ENCODE measurements around the gene HOXC9.
A peak's percentile ranks its signal among the peaks of the same experiment; 100 is the strongest.

HOXC9 gene

DNA sequence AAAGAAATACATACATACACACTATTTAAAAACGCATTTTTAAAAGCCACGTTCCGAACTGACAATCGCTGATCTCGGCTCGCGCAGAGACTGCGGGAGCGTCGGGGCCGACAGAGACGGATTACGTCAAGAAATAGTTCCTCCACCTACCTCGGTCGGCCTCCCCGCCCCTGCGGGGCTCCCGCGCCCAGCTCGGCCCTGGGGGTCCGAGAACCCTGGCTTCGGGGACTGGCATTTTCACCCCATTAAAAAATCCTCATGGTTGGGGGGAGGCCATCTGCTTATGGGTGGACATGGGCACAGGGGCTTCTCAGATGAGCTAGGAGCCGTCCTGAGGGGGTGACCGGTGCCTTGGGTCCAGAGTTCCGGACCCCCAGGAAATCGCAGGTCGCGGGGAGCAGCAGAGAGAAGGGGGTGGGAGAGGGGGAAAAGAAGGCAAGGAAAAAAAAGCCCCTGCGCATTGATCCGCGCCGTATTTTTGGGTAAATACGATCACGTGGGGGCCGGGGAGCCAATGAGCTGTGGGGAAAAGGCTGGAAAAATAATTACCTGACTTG, 324 bp upstream of the HOXC9 start:
- DNase-seq = no peak

DNA sequence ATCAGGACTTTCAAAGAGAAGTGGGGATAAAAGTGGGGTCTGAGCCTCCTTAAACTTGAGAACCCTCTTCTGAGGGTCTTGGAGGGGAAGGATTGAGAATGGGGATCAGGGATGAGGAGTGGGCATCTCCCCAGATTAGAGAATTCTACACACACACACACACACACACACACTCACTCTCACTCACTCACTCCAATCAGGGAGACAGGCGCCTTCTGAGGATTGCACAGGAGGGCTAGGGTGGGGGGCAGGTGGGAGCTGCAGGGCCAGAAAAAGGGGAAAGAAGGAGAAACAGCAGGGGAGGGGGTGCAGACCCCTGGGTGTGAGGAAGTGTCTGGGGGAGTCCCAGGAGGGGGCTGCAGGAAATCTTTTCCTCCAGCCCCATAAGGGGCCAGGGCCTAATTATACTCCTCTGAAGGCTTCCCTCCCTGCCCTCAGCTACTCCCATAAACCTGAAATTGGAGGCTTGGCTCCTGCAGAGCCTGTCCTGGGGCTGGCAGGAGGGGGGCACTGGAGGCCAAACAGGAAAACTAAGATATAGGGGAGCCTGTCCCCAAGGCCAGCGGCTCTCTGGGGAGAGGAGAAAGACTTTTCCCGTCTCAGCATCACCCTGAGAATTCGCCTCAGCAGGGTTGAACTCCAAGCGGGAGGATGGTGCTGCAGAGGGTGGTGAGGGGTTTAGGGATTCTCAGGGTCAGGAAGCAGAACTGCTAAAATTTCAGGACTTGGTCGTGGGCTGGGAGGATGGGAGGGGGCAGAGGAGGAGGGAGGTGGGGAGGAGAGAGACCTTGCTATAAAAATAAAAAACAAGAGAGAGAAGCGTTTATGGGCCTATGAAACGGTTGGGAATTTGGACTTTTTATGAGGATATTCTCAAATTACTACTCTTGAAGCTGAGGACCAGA, 1.6 kb downstream of the HOXC9 start:
- no peak for DNase-seq

DNA sequence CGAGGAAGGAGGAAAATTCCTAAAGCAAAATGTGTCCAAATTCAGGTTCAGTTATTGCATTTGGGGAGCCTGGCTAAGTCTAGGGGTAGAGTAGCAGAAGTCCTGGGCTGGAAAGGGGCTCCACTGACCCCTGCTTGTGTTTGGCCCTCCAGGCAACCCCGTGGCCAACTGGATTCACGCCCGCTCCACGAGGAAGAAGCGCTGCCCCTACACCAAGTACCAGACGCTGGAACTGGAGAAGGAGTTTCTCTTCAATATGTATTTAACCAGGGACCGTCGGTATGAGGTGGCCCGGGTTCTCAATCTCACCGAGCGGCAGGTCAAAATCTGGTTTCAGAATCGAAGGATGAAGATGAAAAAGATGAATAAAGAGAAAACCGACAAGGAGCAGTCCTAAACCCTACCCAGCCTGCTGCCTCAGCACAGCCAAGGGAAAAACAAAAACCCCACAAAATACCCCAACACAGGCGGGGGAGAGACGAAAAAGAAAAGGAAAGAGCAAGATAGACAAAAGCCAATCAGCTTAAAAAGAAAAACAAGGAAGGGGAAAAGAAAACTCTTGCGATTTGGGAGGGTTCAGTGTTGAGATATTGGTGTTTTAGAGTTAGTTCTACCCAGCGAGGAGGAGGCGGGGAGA, 2.4 kb downstream of the HOXC9 start:
- no peak for DNase-seq

DNA sequence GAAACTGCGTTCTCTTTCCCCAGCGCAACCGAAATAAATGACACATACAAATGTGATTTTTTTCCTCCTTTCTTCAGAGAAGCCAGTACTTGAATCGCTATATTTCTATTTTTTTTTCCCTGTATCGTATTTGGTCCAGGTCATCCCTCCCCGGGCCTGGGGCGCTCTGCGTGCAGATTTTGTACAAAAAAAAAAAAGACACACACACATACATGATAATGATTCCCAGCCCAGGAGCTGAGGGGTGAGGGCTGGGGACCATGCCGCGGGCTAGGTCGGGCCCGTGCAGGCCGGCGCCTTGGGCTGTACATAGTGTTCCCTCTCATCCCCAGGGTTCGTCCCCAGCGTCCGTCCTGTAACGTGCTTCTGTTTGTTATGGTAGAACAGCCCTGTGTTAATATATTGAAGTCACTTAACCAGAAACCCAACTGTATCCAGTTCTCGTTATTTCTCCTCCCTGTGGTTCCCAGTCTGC, 3.0 kb downstream of the HOXC9 start:
- no peak for DNase-seq

DNA sequence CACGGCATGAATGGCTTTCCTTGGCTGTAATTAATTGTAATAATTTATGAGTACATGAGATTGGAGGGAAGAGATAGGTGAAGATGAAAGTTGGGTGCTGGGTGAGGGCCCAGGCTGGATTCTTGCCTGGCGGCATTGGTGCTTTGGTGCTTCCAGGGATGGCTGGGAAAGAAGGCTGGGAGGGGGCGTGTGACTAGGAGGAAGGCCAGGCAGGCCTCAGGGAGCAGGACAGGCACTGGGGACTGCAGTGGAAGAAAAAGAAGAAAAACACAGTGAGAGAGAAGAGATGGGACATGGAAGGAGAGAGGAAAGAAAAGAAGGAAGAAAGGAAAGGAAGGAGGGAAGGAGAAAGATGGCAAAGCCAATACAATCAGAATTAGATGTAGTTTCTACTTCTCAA, 3.7 kb downstream of the HOXC9 start:
- no peak for DNase-seq

DNA sequence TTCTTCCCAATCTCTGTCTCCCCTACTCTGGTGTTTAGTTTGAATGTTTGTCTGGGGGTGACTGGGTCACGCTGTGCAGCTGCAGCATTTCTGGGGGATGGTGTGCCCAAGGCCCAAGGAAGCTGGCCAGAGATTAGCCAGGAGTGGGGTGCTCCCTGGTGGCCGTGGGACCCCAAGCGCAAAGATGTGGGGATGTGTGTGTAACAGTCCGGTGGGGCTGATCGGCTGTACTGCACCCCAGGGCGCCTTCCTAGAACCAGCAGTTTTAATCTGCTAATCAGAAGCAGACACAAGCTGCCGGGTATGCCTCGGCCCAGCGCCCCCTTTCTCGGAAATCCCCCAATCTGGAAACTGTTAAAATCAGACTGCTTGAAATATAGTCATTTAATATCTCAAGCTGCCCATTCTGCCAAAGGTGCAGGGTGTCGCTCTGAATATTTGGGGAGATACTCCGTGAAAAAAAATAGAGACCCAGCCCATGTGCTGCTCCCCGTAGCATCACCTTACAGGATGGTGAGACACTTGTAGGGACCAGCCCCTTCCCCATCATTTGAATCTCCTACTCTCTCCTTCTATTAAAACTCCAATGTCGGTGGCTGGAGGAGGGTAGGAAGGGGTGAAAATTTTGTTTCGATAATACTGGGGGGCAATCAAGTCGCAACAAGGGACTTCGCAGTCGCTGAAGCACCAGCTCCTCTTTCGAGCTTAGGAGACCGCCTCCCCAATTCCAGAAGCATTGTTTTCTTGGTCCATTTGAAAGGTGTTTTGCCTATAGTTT, 4.3 kb downstream of the HOXC9 start:
- no peak for DNase-seq

DNA sequence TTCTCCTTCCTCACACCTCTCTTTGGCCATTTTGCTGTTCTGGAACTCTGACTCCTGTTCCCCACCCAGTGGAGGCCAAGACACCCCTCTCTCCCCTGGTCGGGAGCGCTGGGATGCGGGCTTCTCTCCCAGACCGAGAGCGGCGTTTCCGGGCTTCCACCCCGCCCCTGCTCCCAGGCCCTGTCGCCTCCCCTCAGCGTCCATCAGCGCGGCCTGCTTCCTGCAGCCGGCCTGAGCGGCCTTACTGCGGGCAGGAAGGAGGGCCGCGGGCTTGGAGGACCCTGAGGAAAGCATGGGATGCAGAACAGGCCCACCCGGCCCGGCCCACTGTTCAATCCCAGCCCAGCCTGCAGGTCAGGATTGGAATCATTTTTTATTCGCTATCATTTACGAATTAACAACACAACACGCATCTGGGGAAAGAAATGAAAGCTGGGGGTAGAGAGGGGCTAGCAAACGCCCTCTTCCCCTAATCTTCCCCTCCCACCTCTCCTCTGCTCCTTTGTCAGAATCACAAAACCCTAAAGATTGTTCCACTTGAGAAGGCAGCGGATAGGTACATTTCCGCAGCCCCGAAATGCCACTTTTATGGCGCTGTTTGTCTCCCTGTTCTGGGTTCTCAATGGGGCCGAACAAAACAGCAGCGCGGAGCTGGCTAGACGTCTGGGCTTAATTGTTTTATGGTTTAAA, 5.0 kb downstream of the HOXC9 start:
- DNase-seq = no peak

DNA sequence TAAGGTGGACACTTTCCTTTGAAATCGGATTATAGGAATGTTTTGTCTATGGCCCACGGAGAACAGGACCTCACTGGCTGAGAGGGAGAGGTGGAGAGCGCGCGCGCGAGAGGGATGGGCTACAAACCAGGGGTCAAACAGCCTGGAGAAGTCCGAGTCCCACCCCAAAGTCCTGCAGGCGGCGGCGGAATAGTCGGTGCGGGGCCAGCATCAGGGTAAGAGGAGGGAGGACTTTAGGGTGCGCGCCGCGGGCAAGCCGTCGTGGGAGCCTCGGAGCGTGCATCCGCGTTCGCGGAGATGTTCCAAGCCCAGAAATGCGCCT, 5.5 kb downstream of the HOXC9 start:
- DNase-seq = no peak

DNA sequence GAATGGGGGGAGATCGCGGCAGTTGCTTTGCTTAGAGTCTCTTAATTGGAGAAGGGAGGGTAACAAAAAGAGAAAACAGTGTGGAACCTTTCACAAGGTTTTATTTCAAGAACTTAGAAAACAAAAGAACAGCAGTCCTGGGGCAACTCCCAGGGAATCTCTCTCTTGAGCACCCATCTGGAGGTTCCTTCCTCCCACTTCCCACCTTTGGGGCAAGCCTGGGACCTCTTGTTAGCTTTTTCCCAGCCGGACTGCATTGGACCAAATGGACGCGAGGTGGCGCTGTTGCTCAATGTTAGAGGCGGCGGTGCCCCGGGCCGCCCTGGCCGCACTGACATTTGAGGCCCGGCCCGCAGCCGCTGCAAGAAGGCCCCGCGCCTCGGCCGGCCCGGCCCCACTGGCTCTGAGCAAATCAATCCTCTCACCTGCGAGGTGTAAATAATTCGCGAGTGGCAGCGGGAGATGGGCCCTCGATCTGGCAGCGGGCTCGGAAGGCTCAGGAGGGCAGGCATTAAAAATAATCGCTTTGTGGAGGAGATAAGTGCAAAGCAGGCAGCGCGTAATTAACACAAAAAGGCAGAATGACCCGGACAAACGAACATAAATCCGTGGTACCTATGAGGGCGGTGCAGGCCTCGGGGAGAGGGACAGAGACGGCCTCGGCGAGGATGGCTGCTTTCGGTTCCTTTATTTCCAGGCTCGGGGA, 6.0 kb downstream of the HOXC9 start:
- peak in 54 of 58 donors; percentile 1 to 85 (median 46) for DNase-seq

DNA sequence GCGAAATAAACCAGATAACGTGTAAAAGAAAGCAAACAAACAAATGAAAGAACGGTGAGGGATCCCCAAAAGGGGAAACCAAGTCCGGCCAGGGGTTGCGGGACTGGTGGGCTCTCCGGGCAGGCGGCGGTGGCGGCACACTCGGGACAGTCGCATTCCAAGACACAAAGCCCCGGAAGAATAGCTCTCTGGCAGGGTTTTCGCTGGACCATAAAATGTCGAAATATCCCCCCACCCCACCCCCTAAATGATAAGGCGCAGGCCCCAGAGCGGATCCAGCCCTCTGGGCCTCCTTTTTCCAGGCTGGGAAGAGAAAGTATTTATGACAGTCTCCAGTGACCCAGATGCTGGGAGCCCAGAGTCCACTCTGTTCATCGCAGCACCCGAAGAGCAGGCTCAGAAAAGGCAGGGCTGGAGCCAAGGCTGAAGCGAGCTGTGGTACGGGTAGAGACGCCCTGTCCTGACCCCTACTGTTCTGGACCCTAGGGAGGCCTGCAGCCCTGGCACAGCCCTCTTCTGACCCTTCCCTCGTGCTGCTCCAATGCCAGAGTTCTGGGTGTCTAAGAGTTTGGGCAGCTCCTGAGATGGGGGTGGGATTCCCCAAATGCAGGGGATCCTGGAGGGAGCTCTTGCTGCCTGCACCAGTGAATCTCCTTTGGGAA, 6.7 kb downstream of the HOXC9 start:
- no peak for DNase-seq

DNA sequence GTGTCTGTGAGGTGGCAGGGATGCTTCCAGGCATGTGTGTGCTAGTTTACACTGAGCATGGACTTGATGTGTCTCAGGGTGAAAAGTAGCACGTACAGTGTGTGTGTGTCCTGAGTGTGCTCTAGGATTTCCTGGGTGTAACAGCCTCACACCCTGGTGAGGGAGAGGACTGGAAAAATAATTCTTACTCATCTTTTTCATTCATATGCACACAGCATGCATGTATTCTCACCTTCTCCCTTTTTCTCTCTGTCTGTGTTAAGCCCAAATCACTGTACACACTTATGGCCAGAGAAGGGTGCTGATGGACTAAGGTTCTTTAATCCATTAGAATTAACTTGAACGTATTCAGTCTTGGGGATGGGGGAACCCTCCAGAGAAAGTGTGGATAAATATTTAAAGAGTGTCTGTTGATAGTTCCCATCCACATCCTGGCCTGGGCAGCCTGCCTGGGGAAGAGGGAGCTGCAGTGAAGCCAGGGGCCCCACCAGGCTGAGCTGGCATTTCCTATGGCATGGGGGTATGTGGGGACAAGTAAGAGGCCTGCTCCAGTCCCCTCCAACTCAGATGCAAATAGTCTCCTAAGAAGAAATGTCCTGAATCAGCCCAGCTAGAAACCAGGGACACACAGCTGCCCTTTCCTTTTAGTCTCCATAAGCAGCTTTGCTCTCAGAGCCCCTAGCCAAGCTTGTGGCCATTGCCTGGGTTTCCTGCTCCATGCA, 7.7 kb downstream of the HOXC9 start:
- DNase-seq = no peak

DNA sequence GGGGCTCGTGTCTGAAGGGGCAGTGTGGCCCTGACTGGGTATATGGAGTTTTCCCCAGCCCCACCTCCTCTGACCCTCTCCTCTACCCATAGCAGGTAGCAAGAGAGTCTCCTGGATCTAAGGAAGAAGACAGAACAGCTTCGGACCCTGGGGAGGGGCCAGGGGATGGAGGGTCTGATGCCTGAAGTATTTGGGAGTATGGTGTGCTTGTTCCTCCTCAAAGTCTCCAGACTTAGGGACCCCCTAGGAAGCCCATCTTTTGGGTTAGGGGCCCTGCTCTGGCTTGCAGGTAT, 8.2 kb downstream of the HOXC9 start:
- no peak for DNase-seq

DNA sequence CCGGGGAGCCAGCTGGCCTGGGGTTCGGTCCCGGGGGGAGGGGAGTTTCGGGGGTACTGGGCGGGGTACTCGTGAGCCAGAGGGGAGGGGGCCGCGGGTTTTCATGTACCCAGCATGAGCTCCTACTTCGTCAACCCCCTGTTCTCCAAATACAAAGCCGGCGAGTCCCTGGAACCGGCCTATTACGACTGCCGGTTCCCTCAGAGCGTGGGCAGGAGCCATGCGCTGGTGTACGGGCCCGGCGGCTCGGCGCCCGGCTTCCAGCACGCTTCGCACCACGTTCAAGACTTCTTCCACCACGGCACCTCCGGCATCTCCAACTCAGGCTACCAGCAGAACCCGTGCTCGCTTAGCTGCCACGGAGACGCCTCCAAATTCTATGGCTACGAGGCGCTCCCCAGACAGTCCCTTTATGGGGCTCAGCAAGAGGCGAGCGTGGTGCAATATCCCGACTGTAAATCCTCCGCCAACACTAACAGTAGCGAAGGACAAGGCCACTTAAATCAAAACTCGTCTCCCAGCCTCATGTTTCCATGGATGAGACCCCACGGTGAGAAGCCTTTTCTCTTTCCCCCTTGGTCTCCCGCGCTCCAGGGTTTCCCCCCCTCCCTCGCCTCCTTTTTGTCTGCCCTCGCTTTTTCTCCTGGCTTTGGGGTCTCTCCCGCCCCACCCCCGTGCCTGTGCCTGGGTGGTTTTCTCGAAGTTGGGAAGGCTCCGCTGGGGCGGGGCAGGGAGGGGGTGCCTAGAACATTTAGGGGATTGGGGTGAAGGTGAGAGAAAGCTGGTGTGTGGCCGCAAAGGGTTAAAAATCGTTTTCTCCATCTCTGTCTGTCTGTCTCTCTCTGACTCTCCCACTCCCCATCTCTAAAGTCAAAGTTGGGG, 9.5 kb downstream of the HOXC9 start:
- no peak for DNase-seq

DNA sequence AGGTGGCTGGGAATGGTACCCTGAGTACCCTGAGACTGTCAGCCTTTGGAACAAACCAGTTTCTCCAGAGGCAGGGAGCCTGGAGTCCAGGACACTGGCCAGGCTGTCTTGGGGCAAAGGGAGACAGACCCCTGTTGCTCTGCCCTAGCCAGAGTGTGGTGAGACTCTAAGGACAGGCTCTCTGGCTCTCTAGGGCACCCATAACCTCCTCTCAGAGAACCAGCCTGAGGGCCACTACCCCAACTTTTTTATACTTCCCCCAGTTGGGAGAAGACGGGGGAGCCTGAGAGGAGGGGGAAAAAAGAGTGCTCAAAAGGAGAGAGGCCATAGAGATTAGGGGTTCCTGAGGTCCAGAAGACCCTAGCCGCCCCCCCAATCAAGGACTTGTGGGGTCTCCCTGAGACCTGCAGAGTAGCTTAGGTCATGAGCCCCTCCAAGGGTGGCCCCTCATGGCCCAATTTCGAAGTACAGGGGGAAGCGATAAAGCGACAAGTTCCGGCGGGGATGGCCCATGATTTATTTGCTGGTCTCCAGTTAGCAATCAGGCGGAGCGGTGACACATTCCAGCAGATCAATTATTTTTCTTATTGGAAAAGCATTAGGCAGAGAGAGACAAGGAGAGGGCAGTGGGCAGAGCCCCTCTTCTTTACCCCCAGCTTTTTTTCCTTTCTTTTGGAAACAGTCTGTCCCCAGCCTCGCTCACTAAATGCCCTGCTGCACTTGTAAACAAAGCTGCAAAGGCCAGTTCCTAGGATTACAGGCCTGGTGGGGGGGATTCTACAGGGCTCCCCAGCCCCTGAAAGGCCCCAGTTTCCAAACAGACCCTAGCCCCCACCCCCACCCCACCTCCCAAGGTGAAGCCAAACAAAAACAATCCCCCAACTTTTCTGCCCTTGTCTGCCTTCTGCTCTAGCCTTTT, 10.4 kb downstream of the HOXC9 start:
- no peak for DNase-seq

DNA sequence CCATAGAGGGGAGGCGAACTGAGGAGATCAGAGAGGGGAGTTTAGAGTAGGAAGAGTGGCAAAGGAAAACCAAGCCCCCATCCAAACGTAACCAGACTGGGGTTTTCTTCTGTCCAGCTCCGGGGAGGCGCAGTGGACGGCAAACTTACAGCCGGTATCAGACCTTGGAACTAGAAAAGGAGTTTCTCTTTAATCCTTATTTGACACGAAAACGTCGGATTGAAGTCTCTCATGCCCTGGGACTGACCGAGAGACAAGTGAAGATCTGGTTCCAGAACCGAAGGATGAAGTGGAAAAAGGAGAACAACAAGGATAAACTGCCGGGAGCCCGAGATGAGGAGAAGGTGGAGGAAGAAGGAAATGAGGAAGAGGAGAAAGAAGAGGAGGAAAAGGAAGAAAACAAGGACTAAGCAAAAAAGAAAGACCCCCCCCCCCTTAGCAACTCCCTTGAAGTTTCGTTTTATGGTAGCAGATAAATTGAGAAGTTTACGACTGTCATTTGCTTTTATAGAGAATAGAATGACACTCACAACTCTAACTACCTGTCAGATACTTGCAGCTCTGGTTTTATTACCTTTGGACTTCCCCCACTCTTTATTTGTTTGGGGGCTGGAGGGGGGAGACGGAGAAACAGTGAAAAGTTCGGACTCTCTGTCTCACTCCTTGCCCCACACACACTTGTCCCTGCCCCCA, 11.2 kb downstream of the HOXC9 start:
- no peak for DNase-seq

DNA sequence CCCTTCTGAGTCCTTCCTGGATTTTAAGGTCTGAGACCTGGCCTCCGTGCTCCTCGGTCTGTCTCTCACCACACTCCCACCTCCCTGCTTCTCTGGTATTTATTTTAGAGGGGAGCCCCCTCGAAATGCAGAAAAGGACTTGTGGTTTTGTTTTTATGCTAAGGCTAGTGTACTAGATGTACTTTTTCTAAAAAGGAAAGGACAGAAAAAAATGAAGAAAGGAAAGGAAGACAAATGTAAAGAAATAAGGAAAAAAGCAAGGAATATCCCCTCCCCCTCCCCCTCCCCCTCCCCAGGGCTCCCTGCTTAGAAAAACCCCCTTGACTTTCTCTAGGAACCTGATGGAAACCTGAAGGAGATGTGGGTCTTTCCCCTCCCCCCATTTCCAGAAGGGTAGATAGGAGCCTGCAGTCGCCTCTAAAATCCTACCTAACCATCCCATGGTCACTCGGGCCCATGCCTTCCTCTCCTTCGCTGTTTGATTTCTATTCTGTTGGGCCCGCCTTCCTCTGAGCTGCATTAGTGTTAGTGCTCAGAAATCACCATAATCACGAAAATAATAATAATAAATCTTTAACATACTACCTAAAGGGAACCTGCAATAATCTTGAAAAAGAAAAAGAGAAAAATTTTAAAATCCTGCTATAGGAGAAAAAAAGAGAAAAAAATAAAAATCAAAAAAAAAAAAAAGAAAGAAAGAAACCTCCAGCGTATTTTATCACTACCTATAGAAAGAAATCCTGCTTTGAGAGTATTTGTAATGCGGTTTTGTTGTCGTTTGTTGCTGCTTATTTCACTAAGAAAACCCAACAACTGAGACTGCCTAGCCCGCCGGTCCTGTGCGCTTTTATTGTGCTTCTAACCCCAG, 11.9 kb downstream of the HOXC9 start:
- DNase-seq = no peak

Measured in anterior cingulate cortex (tissue), 58 donors.